ENCODE data around the gene EVC2. TPM values are rescaled to one million over a fixed set of nuclear protein-coding genes. Genes with fewer than 3 reads are reported as not detected.

Gene EVC2
- total RNA-seq, 1 donor from 2014 or later: 1.8 TPM

Other genes starting within 250 kb of the EVC2 start
- gene EVC, start 2.6 kb upstream of the EVC2 start, total RNA-seq: 5.8 TPM
- gene CRMP1, start 184.5 kb upstream of the EVC2 start, total RNA-seq: 1.8 TPM